ENCODE measurements around the gene TCF7L2.

The TCF7L2 gene

DNA sequence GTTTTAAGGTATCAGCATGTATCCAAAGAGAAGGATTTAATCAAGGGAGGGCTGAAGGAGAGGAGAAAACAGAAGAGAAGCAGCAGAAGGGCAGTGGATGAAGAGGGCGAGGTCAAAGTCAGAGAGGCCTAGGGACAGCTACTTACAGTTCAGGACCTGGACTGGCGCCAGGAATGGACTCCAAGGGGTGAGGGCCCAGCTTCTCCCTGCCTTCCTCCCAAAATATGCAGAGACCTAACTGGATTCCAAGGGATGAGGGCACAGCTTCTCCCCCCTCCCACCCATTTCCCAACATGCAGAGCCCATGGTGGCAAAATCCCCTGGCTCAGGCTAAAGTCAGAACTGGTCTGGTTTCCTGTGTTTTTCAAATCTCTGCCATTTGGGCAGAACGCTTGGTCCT lies 3.4 kb upstream of the TCF7L2 start:
- no peak for DNase-seq (ENCODE audit: low read depth in 3 of 3)

DNA sequence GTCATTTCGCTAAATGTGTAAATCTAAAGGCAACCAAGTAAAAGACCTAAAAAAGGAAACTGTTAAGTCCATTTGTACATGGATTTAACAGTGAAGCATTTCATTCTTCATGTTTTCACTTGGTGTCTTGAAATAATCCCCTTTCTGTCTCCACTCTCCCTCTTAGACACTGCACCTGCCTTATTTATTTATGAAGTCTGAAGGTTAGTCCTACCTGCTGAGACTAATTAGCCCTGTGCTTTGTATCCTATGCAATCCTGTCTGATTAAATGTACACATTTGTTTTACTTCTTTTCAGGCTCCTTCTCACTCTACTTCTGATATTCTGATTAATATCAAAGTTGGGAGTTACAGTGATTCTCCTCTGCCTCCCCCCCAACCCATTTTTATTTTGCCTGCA lies 1.9 kb upstream of the TCF7L2 start:
- no peak for DNase-seq (ENCODE audit: low read depth in 3 of 3)

DNA sequence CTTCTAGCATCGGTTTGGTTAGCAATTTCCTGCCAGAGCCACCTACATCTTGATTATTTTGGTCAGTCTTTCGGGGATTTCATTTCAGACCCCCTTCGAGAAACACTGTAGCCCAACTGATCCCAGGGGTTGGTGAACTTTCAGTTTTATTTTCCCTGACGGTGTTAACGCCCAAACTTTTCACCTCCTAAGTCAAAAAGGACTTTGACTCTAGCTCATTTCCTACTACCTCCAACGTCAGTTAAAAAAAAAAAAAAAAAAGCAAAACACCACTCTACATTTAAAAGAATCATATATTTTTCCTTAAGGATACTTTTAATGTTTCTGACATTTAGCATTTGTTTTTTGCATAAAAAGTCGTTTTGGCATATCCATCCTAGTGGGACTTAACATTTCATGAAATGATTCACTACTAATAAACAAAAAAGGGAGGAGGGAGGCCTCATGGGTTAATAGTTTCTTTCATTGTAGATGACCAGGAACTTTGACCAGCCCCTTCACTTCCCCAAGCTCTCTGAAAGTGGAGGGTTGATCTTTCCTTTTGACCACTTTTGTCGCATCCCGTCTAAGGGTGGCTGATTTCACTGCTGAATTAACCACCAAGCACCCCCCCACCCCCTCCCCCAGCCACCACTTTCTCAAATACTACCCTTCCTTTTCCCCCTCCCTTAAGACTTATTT lies 764 bp upstream of the TCF7L2 start:
- DNase-seq (ENCODE audit: low read depth in 3 of 3), result no peak

DNA sequence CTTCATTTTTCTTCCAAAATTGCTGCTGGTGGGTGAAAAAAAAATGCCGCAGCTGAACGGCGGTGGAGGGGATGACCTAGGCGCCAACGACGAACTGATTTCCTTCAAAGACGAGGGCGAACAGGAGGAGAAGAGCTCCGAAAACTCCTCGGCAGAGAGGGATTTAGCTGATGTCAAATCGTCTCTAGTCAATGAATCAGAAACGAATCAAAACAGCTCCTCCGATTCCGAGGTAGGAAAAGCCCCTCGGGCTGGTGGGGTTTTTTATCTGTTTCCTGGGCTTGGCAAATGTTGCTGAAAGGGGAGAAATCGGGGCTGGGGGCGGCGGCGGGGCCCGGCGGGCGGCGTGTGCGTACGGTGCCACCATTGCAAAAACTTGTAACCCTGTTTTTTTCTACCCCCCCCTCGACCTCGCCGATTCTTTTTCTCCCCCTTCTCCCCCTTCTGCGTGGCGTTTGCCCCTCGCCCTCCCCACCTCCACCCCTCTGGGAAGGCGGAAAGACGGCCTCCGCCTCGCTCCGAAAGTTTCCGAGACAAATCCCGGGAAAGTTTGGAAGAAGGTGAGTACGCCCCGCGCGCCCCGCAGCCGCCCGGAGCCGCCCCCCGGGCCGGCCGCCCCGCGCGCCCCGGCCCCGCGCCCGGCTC lies 789 bp downstream of the TCF7L2 start:
- peak in 1 of 3 experiments; percentile 10 for DNase-seq (ENCODE audit: low read depth in 3 of 3)

DNA sequence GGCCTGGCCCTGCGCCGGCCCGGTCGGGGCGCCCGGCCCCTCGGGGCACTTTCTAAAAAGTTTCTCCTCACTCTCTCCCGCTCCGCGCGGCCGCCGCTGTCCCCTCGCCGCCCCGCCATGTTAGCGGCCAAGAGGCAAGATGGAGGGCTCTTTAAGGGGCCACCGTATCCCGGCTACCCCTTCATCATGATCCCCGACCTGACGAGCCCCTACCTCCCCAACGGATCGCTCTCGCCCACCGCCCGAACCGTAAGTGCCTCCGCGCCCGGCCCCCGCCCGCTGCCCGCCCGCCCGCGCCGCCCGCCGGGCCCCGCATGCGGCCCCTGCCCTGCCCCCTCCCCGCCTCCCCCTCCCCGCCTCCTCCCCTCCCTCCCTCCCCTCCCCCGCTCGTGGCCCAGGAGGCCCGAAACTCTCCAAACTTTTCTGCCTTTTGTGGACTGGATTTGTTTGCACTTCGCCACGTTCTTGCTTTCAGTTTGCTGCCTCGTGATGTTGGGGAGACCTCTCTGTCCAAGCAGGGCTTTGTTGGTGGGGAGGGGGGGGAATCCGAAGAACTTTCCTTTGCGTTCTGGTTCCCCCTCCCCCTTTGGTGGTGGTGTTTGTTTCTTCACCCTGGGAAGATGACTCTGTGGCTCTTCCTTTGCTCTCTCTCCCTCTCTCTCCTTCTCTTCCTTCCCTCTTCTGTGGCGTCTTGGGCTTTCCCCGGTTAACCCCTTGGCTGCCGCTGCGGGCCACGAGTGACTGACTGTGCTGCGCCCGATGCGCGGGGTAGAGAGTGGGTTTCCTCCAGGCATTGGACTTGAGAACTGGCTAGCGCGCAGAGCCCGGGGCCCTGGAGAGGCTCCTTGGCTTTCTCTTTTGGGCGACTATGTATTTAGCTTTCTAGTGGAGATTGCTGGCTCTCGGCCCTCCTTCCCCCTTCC lies 1.6 kb downstream of the TCF7L2 start:
- DNase-seq (ENCODE audit: low read depth in 3 of 3), result peak in 1 of 3 experiments; percentile 32

DNA sequence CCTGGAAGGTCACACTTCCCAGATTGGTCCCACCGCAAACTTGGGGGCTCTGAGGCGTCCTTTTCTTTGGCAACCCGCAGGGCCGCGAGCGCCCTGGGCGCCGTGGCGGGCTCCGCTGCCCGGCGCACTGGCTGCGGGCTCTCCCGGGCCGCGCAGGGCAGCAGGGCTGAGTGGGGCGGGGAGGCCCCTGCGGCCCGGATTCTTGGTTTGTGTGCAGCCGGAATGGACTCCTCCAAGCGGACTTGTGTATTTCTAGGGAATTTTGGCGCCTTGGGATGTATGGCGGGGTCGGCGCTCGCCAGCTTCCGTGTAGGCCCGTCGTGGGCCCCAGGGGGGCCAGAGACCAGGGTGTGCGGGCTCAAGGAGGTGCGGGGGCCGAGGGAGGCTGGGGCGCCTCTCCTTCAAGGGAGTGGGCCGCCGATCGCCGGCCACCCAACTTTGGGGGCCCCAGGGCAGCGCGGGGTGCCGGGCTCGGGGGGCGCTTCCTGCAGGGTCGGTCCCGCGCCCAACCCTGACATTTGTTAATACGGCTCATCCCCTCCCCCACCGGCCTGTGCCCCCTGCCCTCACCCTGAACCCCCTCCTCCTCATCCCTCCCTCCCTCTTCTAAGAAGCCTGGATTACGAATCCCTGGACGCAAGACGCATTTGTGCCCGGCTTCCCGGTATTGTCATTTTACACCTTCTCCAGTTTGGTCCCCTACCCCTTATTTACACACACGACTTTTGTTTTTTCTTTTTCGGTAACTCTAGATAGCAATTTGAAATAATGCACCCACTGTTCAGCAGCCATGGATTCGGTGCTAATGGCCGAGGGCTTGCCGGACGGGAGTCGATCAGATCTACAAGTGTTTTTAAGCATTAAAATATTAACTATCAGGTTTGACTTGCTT lies 2.5 kb downstream of the TCF7L2 start:
- DNase-seq (ENCODE audit: low read depth in 3 of 3), result no peak

DNA sequence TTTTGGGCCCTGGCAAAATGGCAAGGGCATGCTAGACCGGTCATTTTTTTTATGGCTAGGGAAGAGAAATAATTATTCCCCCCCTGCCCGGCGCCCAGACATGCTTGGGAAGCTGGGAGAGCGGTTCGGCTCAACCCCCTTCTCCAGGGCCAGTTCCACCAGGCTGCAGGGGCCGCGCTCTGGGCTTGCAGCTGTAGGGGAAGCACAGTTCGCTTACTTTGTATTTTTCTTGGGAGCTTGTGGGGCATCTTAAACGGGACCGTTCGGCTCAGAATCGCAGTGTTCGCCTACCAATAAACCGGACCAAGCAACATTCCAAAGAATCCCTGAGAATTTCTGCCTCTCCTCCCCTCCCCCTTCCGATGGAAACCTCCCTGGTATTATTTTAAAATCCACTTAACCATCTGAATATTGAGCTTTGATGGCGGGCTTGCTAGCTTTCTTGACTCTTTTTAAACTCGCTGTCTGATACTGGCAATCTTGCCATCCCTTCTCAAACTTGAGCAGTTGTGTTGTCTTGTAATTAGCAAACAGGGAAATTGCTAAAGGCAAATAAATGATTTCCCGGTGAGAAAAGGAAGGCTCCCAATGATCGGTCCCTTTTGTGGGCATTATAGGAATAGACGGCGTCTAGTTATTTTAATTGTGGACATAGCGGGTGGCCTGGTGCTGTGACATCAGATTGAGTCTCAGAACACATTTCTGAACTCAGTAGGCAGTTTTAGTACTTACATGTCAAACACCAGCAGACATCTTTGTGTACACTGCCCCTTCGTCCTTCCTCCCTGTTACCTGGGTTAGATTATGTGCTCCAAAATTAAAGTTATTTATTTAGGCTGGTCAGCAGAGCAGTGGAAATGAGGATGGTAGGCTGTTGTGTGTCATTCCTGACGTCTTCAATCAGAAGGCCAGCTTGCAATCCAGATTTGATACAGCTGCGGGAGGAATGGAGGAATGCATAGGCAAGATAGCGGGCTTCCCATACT lies 3.4 kb downstream of the TCF7L2 start:
- DNase-seq (ENCODE audit: low read depth in 3 of 3), result no peak

DNA sequence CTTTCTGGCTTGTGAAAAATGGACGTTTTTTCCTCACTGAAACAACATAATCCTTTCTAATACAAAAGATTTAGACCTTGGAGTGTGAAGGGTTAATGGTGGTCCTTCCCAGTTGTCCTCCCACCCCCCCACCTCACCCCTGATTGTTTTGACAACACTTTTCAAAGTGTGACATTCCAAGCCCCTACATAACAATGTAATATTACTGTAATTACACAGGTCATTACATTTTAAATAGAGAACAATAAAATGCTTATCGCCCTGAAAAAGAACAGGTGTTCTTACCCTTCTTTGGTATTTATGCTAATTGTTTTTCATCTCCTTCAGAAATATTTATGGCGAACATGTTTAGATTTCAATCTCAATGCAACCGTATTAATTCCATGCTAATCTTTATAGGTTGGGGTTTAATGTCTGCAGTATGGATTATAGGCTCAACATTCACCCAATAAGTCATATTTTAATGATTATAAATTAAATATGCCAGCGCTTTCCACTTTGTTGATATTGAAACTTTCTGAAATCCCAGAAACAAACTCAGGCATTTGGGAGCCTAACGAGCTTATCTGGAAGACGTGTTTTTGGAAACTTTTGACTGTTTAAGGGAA lies 5.0 kb downstream of the TCF7L2 start:
- no peak for DNase-seq (ENCODE audit: low read depth in 3 of 3)

DNA sequence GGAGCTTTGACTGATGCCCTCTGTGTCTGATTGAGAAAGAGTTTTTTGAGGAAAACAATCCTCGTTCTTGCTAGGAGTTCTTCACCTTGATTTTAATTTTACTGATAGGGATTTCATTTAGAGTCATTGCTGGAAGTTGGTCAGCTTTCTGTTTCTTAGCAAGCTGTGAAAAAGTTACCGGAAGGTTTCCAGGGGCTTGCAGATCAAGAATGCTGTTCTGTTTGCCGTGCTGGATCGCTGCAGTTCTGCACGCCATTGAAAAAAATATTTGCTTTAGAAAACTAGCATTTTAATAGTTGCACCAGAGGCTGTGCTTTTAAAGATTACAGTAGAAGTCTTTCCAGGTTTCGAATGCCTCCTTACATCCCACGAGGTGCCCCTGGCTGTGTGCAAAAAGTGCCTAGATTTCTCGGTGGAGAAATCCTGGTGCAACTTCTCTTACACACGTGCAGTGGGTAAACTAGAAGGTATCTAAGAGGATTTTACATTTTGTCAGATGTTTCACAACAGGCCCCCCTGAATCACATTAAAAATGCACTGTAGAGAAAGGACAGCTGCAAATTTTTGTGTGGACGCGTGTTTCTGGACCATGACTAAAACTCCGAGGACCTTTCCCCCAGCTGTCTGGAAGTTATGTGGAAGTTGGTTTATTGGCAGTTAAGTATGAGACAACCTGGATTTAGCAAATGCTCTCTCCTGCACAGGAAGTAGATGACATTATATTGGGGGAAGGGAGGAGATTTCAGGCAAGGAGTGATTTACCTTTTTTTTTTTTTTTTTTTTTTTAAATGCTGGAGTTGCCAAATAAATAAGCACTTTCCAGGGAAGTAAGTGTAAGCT lies 5.8 kb downstream of the TCF7L2 start:
- no peak for DNase-seq (ENCODE audit: low read depth in 3 of 3)

DNA sequence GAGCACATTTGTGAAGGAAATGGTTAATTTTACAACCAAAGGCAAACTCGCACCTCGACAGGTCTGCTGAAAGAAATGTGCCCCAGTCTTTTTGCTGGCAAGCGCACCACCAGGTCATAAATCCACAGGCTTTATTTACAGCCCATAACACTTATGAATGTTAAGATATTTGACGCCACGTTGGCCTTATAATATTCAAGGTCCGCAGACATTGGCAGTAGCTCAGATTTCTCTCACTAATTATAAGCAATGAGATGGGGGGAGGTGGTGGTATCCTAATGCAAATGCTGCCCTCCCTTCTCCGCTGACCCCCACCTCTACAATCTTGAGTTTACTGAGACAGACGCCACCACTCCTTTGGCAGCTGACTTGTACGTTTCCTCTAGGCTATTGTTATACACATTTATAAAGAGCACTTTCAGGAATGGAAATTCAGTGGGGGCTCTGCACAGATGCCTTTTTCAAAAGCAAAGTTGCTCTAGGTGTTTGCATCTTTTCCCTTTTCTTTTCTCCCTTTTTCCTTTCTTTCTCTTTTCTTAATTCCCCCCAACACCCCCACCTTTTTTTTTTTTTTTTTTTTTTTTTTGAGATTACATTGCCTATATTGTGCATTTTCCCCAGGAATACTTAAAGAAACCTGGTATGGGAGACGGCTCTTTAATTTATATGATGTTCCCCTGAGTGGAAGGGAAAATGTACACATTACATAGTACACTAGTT lies 6.7 kb downstream of the TCF7L2 start:
- DNase-seq (ENCODE audit: low read depth in 3 of 3), result no peak

DNA sequence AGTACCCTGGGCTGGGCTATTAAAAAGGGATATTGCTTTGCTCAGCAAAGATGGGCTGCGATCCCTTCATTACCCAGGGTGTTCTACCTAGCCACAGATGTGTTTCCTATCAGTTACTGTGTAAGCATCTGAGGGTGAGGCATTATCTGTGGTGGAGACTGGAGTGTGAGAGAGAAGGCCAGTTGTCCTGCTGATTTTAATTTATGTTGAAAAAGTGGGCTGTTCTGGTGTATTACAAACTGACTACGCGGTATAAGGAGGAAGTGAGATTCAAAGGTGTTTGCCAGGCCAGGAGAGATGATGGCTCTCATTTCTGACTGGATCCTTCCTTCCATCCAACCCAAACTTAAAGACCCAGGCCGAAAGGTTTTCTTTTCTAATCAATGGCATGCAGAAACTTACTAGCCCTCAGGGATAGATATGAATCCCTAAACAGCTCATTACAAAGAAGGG lies 7.6 kb downstream of the TCF7L2 start:
- no peak for DNase-seq (ENCODE audit: low read depth in 3 of 3)

DNA sequence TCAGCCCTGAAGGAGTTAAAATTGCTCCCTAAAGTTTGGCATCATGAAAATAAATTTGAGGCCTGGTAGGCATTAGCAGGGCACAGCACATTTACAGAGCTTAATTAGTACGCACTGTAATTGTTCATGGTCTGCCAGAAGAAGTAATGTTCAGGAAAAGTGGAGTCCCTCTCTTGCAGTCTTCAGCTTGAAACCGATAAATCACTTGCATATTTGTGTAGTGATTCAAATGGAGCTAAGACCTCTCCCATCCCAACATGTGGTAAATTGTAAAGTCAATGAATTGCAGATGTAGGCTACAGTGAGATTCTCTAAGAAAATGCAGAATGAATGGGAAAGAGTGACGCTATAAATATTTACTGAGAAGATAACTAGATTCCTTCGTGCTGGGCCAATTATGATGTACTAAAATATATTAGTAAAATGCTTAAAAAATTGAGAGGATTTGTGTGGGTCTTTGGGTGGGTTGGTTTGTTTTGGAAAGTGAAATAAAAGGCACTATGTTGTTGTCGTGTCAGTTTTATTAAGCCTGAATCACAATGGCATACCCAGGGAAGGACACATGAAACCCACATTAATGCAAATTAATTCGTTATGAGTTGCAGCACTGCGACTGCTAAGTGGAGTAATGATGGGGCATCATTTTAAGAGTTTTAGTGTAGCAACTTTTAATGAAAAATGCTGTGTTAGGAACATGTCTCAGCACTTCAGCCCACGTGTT lies 8.4 kb downstream of the TCF7L2 start:
- no peak for DNase-seq (ENCODE audit: low read depth in 3 of 3)

DNA sequence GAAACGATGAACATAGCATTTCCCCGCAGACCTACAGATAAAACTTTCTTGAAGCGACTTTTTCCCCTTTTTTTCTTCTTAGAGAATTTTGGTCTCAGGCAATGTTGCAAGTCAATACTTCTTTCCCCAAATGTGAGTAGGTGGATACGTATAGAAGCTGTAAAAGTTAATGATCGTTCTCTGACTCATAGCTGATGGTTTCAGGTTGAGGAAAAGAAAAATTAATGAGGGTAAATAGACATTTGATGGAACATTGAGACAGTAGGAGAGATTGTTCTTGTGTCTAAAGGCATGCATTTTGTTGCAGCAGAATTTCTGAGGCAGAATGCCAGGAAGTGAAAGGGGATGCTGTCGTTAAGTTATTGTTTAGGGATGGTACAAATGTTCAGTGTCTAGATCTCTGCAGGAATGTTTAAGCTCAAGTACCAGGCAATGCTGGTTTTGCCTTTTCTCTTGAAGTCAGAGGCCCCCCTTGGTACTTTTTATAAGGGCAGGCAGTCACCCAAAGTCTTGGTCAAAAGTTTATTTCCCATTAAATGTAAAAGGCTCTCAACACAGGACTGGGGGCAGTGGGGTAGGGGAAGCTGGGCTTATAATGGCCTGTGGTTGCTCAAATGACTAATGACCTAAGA lies 9.3 kb downstream of the TCF7L2 start:
- no peak for DNase-seq (ENCODE audit: low read depth in 3 of 3)

DNA sequence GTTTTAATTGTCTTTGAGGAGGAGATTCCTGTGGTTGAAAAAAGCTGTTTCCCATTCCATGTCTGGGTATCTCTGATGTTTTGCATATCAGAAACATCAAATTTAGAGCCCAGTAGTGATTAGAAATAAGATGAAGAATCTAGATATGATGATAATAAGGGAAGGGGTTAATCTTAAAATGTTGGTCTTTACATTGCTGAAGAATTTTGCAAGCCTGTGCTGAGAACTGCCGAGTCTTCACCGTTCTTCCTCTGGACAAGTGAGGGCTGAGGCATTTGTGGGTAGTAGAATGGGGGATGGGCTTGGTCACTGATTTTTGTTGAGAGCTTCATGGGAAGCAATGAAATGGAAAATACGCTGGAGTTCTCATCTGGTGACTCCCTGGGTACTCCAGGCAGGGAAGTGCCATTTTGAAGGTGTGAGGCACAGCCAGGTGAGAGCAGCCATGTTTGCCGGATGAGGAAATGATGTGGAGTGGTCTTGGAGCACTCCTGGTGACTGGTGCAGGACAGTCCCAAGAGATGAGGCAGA lies 10.2 kb downstream of the TCF7L2 start:
- DNase-seq (ENCODE audit: low read depth in 3 of 3), result no peak

DNA sequence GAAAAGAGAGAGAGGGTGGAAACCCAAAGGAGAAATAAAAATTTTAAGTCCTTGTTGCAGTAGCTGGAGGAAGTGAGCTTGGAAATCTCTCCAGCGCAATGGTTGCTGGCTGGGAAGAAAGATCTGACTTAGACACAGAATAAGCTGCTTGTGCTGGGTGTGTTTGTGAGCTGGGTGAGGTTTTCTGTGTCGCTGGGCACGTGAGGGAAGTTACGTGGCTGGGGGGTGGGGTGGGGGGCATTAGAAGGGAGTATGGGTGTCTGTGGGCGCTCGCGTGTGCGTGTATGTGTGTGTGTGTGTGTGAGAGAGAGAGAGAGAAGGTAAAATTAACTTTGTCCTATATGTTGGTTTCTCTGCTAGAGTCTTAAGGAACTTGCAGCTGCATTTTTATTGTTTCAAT lies 11.6 kb downstream of the TCF7L2 start:
- no peak for DNase-seq (ENCODE audit: low read depth in 3 of 3)

DNA sequence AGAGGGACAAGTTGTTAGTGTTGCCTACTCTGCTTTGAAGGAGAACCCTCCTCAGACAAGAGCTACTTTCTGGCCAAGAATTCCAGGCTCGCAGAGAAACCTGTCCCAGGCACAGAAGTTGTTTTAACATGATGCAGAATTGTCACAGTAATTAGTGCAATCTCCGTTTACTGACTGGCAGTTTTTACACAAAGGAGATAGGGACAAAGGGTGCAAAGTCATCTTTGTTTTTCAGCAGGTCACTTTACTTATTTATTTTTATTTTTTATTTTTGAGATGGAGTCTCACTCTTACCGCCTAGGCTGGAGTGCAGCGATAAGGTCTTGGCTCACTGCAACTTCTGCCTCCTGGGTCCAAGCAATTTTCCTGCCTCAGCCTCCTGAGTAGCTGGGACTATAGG lies 12.3 kb downstream of the TCF7L2 start:
- DNase-seq (ENCODE audit: low read depth in 3 of 3), result no peak

DNA sequence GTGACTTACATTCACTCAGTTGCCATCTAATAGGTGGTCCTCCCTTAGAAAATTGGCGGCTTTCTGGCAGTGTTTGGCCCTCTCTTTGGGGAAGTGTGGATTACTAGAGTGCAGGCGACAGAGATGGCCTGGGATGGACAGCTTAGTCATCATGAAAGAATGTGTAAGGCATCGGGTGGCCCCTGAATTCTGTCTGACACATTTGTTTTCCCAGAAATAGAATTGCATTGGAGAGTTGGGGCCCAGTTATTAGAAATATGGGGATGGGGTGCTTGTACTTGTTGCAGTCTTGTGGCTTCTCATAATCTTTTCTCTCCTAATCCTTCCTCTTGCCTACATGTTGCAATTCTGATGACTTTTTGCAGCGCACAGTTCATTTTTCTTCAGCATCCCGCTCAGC lies 13.8 kb downstream of the TCF7L2 start:
- no peak for DNase-seq (ENCODE audit: low read depth in 3 of 3)
